HK-2 (cell line): ENCODE data around the gene EGFR.

Experiments
- DNase-seq: peaks from one replicate; pipeline ENCODE4 v3.0.0-alpha.2; 2018; ENCODE audit not compliant: unreplicated experiment

EGFR gene

DNA sequence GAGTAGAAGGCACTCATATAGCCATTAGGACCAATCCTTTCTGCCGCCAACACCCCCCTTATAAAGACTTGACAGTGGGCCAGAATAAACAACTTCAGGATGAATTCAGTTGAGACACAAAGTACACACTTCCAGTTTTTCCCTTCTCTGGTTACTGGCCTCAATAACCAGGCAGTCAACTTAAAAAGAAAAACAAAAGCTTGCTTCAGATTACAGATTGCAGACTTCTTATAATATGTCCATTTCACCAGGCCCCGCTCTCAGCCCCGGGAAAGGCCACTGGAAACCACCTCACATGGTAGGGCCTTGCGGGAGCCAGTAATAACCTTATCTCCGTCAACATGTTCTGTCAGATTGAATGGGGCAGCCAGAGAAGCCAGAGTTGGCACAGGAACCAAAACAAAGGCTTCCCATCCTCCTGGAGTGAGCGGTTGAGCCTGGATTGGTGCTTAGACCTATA lies 108.8 kb downstream of the EGFR start:
- DNase-seq: no peak

DNA sequence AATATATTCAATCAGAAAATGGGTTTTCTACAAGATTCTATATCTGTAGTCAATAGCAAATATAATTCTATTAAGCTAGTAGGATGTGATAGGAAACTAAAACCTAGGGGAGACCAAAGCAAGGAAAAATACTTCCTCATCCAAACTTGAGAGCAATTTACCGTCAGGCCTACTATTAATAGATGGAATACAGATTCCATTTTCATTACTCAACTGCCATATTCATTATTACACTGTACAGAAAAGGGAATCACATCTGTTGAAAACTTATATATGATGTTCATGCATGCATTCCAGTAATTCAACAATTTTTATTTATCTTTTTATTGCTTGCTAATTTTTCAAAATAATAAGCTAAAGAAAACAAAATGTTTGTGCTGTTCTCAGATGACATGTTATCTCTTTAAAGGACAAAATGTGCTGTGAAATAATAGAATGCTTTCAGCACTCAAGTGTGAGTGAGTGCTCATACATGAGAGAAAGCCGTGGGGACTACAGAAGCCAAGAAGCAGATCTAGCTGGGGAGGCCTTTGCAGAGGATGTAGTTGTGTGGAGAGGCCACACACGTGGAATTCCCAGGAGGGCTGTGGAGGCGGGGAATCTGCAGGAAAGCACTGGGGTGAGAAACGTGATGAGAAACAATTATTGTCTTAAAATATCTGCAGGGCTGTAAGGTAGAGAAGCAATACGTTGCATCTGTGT lies 110.0 kb downstream of the EGFR start:
- DNase-seq: no peak

DNA sequence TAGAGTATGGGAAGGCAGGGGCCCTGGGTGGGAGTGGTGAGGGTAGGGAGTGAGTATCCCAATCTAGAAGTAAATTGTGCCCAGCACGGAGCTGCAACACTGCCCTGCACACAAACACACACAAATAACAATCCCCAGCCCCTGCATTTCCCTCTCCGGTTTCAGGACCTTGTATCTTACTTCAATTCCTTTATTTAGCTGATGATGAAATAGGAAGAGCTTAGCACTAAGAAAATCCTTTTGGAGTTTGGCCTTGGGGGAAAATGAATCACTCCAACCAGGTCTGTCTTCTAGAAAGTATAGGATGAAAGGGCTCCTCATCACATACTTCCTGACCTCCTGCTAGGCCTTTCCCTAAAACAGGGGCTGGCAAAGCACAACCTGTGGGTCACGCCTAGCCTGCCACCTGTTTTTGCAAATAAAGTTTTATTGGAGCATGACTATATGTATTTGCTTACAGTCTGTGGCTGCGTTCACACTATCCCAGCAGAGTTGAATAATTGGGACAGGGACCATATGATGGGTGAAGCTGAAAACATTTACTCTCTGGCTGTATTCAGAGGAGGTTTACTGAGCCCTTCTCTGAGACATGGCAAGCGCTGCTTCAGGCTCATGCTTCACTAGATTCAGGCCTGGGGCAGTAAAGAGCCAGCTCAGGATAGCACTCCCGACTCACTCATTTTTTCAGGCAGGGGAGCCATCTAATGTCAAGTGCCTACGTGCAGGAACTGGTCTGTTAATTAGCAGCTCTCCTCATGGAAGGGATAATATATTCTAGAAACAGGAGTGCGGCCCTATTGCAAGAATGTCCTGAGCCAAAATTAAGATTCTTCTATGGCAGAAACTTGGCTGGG lies 111.0 kb downstream of the EGFR start:
- peak; percentile 52 for DNase-seq

DNA sequence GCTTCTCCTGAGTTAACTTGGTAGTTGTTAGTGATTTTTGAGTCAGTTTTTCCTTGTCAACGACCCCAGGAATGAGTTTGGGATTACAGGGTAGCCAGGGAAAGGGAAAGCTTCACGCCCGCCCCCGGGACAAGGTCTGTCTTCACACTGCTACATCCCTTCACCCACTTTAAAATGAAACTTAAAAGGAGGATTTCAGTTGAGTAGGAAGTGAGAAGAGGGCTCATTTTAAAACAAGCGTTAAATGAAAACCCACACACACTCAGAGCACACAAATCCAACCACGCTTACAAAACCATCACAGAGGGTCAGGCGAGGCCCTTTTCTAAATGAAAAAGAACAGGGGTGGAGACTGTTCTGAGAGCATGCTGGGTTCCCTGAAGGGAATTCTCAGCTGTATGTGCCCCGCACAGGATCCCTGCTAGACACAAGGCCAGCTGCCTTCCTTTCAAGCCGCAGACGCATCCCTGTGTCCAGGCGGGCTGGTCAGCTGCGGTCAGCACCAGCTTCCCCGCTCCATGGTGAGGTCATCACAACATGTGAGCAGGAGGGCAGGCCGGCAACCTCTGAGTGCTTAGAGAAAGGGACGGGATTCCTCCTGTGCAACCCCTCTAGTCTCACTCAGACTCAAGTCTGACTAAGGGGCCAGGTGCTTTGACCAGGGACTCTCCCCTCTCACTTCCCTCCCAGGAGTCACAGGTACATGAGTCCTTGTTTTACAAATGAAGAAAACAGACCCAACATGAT lies 111.8 kb downstream of the EGFR start:
- peak; percentile 77 for DNase-seq

DNA sequence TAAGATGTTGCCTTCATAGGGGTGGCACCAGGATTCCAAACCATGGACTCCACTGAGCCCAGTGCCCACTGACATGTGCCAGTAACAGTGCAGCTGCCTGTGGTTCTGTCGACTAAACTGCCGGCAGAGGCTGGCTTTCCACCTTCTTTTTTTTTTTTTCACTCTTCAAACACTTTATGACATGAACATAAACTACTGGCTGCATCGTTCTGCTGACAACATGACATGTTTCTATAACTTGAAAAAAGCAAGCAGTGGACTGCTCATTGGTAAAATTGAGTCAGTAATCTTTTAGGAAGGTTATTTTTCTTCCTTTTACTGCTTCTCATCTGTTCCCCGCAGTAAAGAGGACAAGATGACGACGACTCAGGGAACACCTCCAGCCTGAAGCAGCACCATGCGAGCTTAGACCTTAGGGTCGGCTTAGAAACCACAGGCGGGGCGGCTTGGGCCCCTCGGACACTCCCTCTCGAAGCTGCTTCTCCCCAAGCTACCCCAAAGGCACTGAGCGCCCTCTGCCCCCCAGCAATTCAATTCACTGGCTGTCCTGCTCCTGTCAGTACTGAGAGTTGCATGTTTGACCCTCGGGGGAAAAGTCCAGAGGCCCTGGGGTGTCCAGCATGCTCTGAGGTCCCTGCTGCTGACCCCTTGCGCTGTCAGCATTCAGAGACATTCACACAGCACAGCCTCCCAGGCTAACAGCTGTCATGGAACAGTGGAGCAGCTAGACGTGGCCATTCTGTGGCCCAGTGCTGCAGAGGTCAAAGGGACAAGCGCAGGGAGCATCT lies 112.5 kb downstream of the EGFR start:
- no peak for DNase-seq

DNA sequence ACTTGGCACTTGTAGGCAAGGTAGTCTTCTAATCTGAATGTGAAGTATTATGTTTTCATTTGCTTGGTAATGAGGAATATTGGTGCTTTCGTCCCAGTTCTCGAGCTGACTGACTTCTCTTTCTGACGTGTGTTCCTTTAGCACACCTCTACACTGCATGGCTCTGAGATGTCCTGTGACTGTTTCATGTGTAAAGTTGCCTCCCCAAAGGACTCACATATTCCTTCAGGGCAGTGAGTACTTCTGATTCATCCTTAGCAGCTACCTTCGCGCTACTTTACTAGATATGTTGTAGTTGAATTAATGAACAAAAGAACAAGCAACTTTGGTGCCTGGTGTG lies 113.7 kb downstream of the EGFR start:
- no peak for DNase-seq

DNA sequence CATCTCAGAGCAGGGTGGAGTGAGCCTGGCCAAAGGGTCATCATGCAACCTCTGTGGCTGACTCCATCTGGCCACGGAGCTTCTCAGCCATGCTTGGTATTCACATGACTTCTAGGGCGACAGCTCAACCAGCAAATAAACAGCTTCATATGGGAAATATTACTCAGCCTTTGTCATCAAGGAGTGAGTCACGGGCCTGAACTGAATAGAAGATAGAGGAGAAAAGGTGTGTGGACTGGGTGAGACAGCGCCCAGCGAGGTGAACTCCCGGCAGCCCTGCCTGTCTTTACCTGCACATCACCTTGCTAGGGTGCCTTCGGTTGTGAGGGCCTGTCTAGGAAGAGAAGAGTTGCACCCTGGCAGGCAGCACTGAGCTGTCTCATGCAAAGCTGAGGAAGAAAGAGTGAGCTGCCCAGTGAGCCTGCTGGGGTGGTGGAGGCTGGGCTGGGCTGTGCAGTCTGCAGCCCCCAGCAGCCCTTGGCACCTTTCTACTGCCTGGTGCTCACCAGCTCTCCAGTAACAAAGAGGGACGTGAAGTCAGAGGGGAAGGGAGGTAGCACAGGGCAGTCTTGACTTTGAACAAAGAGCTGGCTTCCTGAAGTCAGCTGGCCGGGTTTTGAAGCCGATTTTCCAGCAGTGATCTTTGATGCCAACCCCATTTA lies 114.2 kb downstream of the EGFR start:
- peak; percentile 91 for DNase-seq

DNA sequence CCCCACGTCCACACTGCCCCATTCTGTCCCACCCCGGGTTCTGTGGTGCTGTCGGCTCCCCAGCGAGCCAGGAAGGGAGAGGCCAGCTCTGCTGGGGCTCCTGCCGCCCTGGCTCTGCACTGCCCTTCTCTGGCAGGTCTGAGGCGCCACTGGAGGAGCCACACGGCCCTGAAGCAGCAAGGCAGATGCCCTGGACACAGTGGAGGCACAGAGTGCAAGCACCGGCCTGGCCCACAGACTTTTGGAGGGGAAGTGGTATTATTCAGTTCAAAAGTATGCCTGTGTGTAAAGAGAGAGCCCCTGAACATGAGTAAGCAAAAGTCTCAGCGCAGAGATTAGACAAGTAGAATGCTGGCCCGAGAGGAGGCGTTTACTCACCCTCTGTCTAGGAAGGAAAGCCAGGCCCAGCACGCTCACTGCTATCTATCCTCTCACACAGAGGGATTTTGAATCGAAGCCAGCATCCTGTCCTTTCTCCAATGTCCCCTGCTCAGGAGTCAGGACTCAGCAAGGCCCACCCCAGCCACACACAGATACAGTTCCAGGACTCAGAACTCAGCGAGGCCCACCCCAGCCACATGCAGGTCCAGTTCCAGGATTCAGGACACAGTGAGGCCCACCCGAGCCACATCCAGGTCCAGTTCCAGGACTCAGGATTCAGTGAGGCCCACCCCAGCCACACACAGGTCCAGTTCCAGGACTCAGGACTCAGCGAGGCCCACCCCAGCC lies 115.0 kb downstream of the EGFR start:
- DNase-seq: peak; percentile 83

DNA sequence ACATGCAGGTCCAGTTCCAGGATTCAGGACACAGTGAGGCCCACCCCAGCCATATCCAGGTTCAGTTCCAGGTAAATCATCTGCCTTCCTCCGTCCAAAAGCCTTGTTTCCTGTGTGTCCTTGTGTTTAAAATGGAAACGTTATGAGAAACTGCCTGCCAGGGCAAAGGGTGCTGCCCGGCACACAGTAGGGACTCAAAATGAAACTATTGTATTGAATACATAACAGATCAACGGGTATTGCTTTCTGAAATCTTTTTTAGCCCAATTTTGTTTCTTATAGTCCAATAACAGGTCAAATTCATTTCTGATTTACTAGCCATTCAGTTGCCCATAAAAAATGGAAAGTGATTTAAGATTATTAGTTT lies 115.5 kb downstream of the EGFR start:
- no peak for DNase-seq

DNA sequence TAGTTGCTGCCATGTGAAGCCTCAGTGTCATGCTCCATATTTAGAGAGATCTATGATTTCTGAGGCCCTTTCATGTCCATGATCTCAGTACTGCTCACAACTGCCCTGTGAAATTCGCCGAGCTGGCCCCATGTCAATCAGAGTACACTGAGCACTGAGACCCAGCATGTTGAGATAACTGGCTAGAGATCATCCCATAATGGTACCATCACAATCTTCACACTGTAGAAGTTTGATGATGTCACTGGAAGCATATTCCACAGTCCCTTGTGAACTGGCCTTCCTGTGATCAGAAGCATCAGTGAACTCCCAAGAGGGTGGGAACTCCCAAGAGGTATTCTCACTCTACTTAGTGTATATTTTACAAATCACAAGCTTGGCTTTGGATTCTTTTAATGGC lies 116.0 kb downstream of the EGFR start:
- DNase-seq: no peak

DNA sequence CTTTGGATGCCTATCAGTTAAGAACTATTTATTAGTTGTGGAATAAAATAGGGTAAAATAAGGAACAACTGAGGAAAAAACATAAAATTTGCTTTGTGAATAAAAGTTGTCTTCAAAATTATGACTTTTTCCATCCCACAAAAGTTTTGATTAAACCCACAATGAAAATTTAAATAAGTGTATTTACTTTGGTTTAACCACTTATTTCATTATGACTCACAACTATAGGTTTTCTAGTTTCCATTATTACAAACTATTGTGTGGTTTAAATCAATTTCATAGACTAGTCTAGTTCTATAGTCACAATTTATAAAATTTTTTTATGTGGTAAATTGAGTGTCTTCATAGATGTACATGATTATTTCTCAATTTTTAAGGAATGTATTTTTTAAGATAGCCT lies 116.6 kb downstream of the EGFR start:
- no peak for DNase-seq

DNA sequence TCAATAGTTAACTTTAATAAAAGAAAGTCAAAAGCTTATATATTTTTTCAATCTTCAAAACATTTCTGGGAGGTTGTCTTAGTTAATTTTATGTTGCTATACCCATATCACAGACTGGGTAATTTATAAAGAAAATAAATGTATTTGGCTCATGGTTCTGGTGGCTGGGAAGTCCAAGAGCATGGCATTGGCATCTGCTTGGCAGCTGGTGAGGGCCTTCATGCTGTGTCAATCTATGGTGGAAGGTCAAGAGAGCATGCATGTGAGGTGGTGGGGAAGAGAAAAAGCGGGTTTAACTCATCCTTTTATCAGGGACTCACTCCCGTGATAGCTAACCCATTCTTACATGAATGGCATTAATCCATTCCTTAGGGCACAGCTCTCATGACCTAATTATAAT lies 119.8 kb downstream of the EGFR start:
- DNase-seq: no peak

DNA sequence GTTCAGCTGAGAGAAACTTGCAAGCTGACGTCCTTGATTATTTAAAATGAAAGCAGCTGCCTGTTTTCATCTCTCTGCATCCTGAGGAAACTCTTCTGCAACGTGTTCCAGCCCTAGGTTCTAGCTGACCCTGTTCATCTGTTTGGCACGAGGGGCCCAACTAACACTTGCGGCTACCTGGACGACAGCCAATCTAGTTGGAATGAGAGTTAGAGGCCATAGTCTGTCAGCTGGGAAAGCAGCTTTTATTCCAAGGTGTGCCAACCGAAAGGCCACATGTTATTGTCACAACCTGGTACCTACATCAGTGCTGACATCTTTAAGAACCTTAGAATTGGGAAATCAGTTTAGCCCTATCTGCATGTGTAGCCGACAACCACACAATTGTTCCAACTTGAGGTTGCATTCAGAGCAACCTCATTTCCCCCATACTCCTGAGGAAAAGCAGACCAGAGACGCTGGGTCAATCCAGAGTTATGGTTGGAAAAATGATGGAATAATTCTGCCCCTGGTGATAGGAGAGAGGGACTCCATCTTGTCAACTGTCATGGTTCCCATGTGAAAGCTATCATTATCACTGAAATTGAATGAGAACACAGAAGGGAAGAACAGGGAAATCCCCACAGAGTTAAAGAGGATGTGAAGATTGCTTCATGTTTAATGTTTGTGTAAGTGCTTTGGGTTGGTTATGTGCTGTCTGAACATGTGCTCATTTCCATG lies 121.6 kb downstream of the EGFR start:
- DNase-seq: no peak

DNA sequence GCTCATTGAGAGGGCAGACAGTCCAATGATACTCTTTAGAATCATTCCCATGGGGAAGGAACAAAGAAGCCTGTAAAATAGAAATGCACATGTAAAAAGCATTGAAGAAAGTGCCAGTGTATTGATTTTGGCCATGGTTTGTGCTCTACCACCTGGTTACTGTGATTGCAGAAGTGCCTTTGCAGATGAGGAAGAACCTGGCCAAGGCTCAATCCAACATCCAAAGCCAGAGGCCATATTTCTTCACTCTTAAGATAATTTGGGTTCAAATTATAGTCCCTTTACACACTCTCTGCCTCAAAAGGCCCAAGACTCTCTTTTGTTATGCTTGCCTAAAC lies 122.1 kb downstream of the EGFR start:
- DNase-seq: no peak

DNA sequence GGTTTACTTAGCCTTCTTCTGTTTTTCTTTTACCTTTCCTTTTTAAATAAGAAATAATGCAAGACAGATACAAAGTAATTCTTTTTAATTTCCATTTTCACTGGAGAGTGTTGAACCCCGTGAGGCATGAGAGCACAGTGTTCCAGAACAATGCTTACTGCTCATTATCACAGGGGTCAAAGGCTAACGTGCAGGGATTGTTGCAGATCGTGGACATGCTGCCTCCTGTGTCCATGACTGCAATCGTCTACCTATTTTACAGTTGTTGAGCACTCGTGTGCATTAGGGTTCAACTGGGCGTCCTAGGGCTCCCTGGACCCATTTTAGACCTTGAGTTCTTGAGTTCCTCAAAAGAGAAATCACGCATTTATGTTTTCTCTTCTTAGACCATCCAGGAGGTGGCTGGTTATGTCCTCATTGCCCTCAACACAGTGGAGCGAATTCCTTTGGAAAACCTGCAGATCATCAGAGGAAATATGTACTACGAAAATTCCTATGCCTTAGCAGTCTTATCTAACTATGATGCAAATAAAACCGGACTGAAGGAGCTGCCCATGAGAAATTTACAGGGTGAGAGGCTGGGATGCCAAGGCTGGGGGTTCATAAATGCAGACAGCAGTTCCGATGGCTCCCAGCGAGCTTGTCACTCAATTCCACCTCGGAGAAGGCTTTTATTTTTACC lies 124.2 kb downstream of the EGFR start:
- no peak for DNase-seq

DNA sequence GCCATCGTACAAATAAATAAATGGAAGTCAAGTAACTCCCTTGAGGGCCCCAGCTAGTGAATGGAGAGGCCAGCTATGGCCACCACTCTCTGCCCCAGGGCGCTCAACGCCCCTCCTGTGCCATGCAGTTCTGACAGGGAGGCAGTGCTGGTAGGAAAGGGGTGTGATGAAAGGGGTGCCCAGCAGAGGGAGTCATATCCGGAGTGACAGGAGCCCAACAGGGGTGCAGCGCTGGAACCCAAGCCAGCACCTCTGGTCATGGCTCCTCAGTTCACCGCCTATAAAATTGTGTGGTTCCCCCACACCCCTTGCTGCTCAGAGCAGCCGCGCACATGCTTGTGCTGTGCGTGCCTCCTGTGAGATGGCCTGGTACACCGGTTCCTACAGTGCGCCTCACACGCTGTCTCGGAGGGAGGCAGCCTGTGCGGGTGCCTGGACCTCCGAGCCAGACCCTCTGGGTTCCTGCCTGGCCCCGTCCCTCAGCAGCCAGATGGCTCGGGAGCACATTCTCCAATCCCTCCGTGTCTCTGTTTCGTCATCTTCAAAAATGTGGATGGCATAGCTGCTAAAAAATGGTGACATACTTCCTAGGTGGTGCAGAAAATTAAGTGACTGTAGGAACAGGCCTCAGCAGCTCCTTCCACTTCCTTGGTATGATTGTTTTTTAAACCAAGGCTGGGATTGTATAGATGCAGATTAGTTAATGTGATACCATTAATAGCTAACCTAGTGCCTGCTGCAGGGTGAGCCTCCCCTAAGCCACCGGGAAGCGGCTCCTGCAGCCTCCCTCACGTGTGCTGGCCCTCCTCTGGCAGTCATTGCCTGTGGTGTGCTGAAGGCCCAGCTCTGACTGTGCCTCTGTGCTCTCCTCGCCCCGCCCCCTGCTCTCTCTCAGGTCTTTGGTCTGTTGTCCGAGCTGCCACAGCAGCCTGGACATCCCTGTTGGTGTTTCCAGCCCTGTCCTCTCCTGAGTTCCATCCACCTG lies 125.8 kb downstream of the EGFR start:
- no peak for DNase-seq

DNA sequence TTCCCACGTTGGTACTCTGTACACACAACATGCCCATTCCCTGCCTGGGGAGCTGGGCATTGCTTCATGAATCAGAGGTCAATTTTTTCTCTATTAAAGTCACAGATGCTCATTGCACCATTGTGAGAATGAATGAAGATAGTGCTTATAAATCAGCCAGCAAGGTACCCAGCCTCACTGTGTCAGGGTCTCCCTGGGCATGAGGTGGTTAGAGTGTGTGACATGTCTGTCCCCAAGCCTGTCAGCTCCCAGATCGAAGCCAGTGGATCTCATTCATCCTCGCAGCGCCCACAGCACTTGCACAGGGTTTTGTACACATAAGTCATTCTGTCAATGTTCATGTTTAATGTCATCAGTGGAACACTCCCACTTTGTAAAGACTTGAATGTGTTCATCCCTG lies 126.8 kb downstream of the EGFR start:
- no peak for DNase-seq

DNA sequence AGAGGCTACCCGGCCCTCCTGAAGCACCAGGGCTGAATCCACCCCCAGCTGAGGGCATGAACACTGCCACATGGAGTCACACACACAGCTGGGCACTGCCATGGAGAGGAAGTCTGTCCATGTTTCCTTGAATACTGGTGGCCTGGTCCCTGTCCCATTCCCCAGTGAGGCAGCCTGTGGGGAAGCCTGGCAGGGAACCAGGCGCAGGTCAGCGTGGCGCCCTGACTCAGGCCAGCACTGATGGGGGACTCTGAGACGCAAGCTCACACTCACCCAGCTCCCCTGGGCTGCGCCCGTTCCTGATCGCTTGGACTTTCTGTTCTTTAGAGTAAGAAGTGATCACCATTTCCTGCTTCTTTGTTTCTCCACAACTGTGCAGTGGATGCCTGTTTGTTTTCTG lies 128.3 kb downstream of the EGFR start:
- no peak for DNase-seq
